ENCODE data around the gene RNF157. TPM values are rescaled to one million over a fixed set of nuclear protein-coding genes. Genes with fewer than 3 reads are reported as not detected.

The RNF157 gene
- total RNA-seq, 1 donor from 2014 or later, result 18.7 TPM

GRCh38 chr17:76198702-76199101 is 41.6 kb downstream of the RNF157 start:
- H3K9me3 Mint-ChIP-seq (ENCODE audit: unreplicated experiment), result no peaks in the 10 kb centered on the region
- H3K27ac Mint-ChIP-seq (ENCODE audit: unreplicated experiment), result no peak overlapping the region
- H3K36me3 Mint-ChIP-seq (ENCODE audit: low read depth, unreplicated experiment), result peaks cover 3% of the 10 kb centered on the region
- H3K27me3 Mint-ChIP-seq (ENCODE audit: unreplicated experiment), result peaks cover 2% of the 10 kb centered on the region
- peaks cover 8% of the 10 kb centered on the region for H3K4me1 Mint-ChIP-seq (ENCODE audit: unreplicated experiment)
- no peak for TF ChIP-seq CTCF (IDR thresholded peaks at IDR 0.05; ENCODE audit: unreplicated experiment)
- no peak for DNase-seq (ENCODE audit: low spot score)
- H3K4me3 Mint-ChIP-seq (ENCODE audit: unreplicated experiment), result no peak overlapping the region

GRCh38 chr17:76197911-76198310 is 42.4 kb downstream of the RNF157 start:
- H3K4me1 Mint-ChIP-seq (ENCODE audit: unreplicated experiment), result peaks cover 14% of the 10 kb centered on the region
- DNase-seq (ENCODE audit: low spot score), result no peak
- H3K27ac Mint-ChIP-seq (ENCODE audit: unreplicated experiment), result no peak overlapping the region
- no peak overlapping the region for H3K4me3 Mint-ChIP-seq (ENCODE audit: unreplicated experiment)
- H3K27me3 Mint-ChIP-seq (ENCODE audit: unreplicated experiment), result peaks cover 2% of the 10 kb centered on the region
- H3K36me3 Mint-ChIP-seq (ENCODE audit: low read depth, unreplicated experiment), result peaks cover 3% of the 10 kb centered on the region
- H3K9me3 Mint-ChIP-seq (ENCODE audit: unreplicated experiment), result no peaks in the 10 kb centered on the region
- TF ChIP-seq CTCF (IDR thresholded peaks at IDR 0.05; ENCODE audit: unreplicated experiment), result no peak

- no peak overlapping the region for H3K27ac Mint-ChIP-seq (ENCODE audit: unreplicated experiment)
- no peaks in the 10 kb centered on the region for H3K9me3 Mint-ChIP-seq (ENCODE audit: unreplicated experiment)
- H3K4me1 Mint-ChIP-seq (ENCODE audit: unreplicated experiment), result peaks cover 27% of the 10 kb centered on the region
- DNase-seq (ENCODE audit: low spot score), result no peak
- H3K27me3 Mint-ChIP-seq (ENCODE audit: unreplicated experiment), result peaks cover 2% of the 10 kb centered on the region
- no peak overlapping the region for H3K4me3 Mint-ChIP-seq (ENCODE audit: unreplicated experiment)
- no peak for TF ChIP-seq CTCF (IDR thresholded peaks at IDR 0.05; ENCODE audit: unreplicated experiment)
- H3K36me3 Mint-ChIP-seq (ENCODE audit: low read depth, unreplicated experiment), result peaks cover 3% of the 10 kb centered on the region
Observed at GRCh38 chr17:76196675-76197074, 43.6 kb downstream of the RNF157 start.

- H3K4me3 Mint-ChIP-seq (ENCODE audit: unreplicated experiment), result no peak overlapping the region
Observed at GRCh38 chr17:76195281-76196096, 44.8 kb downstream of the RNF157 start.

More at GRCh38 chr17:76195281-76196096, 44.8 kb downstream of the RNF157 start:
- H3K9me3 Mint-ChIP-seq (ENCODE audit: unreplicated experiment), result no peaks in the 10 kb centered on the region
- no peak for DNase-seq (ENCODE audit: low spot score)
- H3K36me3 Mint-ChIP-seq (ENCODE audit: low read depth, unreplicated experiment), result peaks cover 3% of the 10 kb centered on the region
- peaks cover 2% of the 10 kb centered on the region for H3K27me3 Mint-ChIP-seq (ENCODE audit: unreplicated experiment)
- TF ChIP-seq CTCF (IDR thresholded peaks at IDR 0.05; ENCODE audit: unreplicated experiment), result no peak
- H3K4me1 Mint-ChIP-seq (ENCODE audit: unreplicated experiment), result peaks cover 24% of the 10 kb centered on the region
- H3K27ac Mint-ChIP-seq (ENCODE audit: unreplicated experiment), result no peak overlapping the region

All from endothelial cell (in vitro differentiated cells).